ENCODE results near the gene SPTBN5. TPM values are rescaled to one million over a fixed set of nuclear protein-coding genes. Genes with fewer than 3 reads are reported as not detected.

SPTBN5 gene
- total and polyA plus RNA-seq, 11 donors, result 0.31 to 5.6 (median 1.7) TPM

- Histone ChIP-seq H3K27me3 (no peaks in the 10 kb centered on the region), H3K36me3 (peaks cover 0 to 62% (median 21%) of the 10 kb centered on the region in 9 donors), H3K4me1 (peaks cover 6 to 93% (median 71%) of the 10 kb centered on the region in 12 donors), H3K9me3 (no peaks in the 10 kb centered on the region), H3K27ac (peak overlapping the region in 8 of 12 donors; percentile 17 to 88 (median 52)), H3K4me3 (no peak overlapping the region)
- no peak for TF ChIP-seq POLR2A (IDR thresholded peaks at IDR 0.05)
- TF ChIP-seq, protein P1, sequence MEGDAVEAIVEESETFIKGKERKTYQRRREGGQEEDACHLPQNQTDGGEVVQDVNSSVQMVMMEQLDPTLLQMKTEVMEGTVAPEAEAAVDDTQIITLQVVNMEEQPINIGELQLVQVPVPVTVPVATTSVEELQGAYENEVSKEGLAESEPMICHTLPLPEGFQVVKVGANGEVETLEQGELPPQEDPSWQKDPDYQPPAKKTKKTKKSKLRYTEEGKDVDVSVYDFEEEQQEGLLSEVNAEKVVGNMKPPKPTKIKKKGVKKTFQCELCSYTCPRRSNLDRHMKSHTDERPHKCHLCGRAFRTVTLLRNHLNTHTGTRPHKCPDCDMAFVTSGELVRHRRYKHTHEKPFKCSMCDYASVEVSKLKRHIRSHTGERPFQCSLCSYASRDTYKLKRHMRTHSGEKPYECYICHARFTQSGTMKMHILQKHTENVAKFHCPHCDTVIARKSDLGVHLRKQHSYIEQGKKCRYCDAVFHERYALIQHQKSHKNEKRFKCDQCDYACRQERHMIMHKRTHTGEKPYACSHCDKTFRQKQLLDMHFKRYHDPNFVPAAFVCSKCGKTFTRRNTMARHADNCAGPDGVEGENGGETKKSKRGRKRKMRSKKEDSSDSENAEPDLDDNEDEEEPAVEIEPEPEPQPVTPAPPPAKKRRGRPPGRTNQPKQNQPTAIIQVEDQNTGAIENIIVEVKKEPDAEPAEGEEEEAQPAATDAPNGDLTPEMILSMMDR (IDR thresholded peaks at IDR 0.05), result no peak
- 43 to 59% (median 52%) methylated on average over 13 of the region's 13 CpGs for WGBS, 4 donors
- DNase-seq (no peak), ATAC-seq (peak in 1 of 4 donors; percentile 7)
- intact Hi-C loops (cut with DNase I), result no loop called here
These were observed 46.6 kb upstream of the SPTBN5 start for GRCh38 chr15:41940441-41940857.

GRCh38 chr15:41939986-41940385 is 46.1 kb upstream of the SPTBN5 start:
- H3K9me3 ChIP-seq, result no peaks in the 10 kb centered on the region
- DNase-seq, result no peak
- H3K4me1 ChIP-seq, result peaks cover 11 to 93% (median 71%) of the 10 kb centered on the region in 12 donors
- intact Hi-C loops (cut with DNase I), result no loop called here
- no peak overlapping the region for H3K4me3 ChIP-seq
- H3K27ac ChIP-seq, result peak overlapping the region in 8 of 12 donors; percentile 17 to 88 (median 52)
- no peaks in the 10 kb centered on the region for H3K27me3 ChIP-seq
- peaks cover 0 to 58% (median 21%) of the 10 kb centered on the region in 9 donors for H3K36me3 ChIP-seq
- TF ChIP-seq, protein P1 (IDR thresholded peaks at IDR 0.05), result no peak
- TF ChIP-seq POLR2A (IDR thresholded peaks at IDR 0.05), result no peak
- ATAC-seq, result no peak
- WGBS, 4 donors, result 92 to 95% (median 94%) methylated on average over 9 of the region's 9 CpGs

- TF ChIP-seq, protein P1 (IDR thresholded peaks at IDR 0.05), result no peak
- TF ChIP-seq POLR2A (IDR thresholded peaks at IDR 0.05), result no peak
- H3K27me3 ChIP-seq, result no peaks in the 10 kb centered on the region
- no peaks in the 10 kb centered on the region for H3K9me3 ChIP-seq
- H3K4me1 ChIP-seq, result peaks cover 17 to 95% (median 75%) of the 10 kb centered on the region in 12 donors
- peaks cover 0 to 44% (median 18%) of the 10 kb centered on the region in 9 donors for H3K36me3 ChIP-seq
- 45 to 54% (median 53%) methylated on average over 4 of the region's 4 CpGs for WGBS, 4 donors
- H3K27ac ChIP-seq, result peak overlapping the region; percentile 58 to 93 (median 73)
- peak overlapping the region in 1 of 12 donors; percentile 7 for H3K4me3 ChIP-seq
- ATAC-seq (peak in 1 of 4 donors; percentile 34), DNase-seq (no peak)
- intact Hi-C loops (cut with DNase I), result no loop called here
These were observed 43.7 kb upstream of the SPTBN5 start for GRCh38 chr15:41937568-41937923.

GRCh38 chr15:41936649-41937567 is 43.1 kb upstream of the SPTBN5 start:
- Histone ChIP-seq H3K27me3 (no peaks in the 10 kb centered on the region), H3K27ac (peak overlapping the region; percentile 58 to 93 (median 73)), H3K36me3 (peaks cover 0 to 45% (median 14%) of the 10 kb centered on the region in 9 donors), H3K4me1 (peaks cover 20 to 96% (median 80%) of the 10 kb centered on the region in 12 donors), H3K4me3 (peak overlapping the region in 1 of 12 donors; percentile 7), H3K9me3 (no peaks in the 10 kb centered on the region)
- TF ChIP-seq, protein P1 (IDR thresholded peaks at IDR 0.05), result peak in 1 of 12 donors; percentile 23
- no peak for TF ChIP-seq POLR2A (IDR thresholded peaks at IDR 0.05)
- peak; percentile 7 to 50 (median 42) for ATAC-seq
- intact Hi-C loops (cut with DNase I), result no loop called here
- peak; percentile 49 to 77 (median 64) for DNase-seq
- 49 to 55% (median 52%) methylated on average over 19 of the region's 19 CpGs for WGBS, 4 donors

Measured in heart left ventricle (tissue), 16 donors.